GM21529 (cell line): ENCODE results near the gene BMP4.

Source experiments
- ATAC-seq: cut with Tn5 transposase; IDR thresholded peaks from one replicate; pipeline ENCODE4 v1.9.1; 2021; ENCODE audit not compliant: unreplicated experiment

BMP4 gene

GRCh38 chr14:53946404-53947093 lies 10.1 kb downstream of the BMP4 start:
- no peak for ATAC-seq

- no peak for ATAC-seq
These were observed 10.6 kb downstream of the BMP4 start for GRCh38 chr14:53946071-53946403.

GRCh38 chr14:53943751-53944083 lies 12.9 kb downstream of the BMP4 start:
- no peak for ATAC-seq

GRCh38 chr14:53942970-53943750 lies 13.5 kb downstream of the BMP4 start:
- no peak for ATAC-seq

- no peak for ATAC-seq
These were observed 18.3 kb downstream of the BMP4 start for GRCh38 chr14:53938136-53938837.

GRCh38 chr14:53934778-53935414 lies 21.7 kb downstream of the BMP4 start:
- no peak for ATAC-seq

- no peak for ATAC-seq
These were observed 23.7 kb downstream of the BMP4 start for GRCh38 chr14:53932966-53933365.

GRCh38 chr14:53929871-53930715 lies 26.5 kb downstream of the BMP4 start:
- no peak for ATAC-seq

GRCh38 chr14:53927171-53927570 lies 29.5 kb downstream of the BMP4 start:
- ATAC-seq = no peak

GRCh38 chr14:53925201-53925766 lies 31.3 kb downstream of the BMP4 start:
- no peak for ATAC-seq

- no peak for ATAC-seq
These were observed 31.9 kb downstream of the BMP4 start for GRCh38 chr14:53924753-53925152.

- no peak for ATAC-seq
These were observed 35.6 kb downstream of the BMP4 start for GRCh38 chr14:53921027-53921426.

- no peak for ATAC-seq
These were observed 40.4 kb downstream of the BMP4 start for GRCh38 chr14:53916239-53916638.

- ATAC-seq = no peak
These were observed 41.1 kb downstream of the BMP4 start for GRCh38 chr14:53915364-53916014.

GRCh38 chr14:53912021-53912420 lies 44.6 kb downstream of the BMP4 start:
- no peak for ATAC-seq

- no peak for ATAC-seq
These were observed 48.2 kb downstream of the BMP4 start for GRCh38 chr14:53908416-53908815.

GRCh38 chr14:53902307-53902706 lies 54.3 kb downstream of the BMP4 start:
- ATAC-seq = no peak

- no peak for ATAC-seq
These were observed 56.1 kb downstream of the BMP4 start for GRCh38 chr14:53900499-53900898.
